Mammary epithelial cell (primary cell): ENCODE measurements around the gene HOXD8.

Experiments used
- CTCF ChIP-seq, 2 donors: IDR thresholded peaks in 1 of 2; conservative IDR thresholded peaks in 1 of 2; 2 replicates each; pipeline ENCODE4 v1.5.1; 2011 to 2012; ENCODE audit warnings: inconsistent platforms in 2 of 2, low read length in 2 of 2, mild to moderate bottlenecking in 2 of 2, control low read depth in 1 of 2, low read depth in 1 of 2; ENCODE audit not compliant: insufficient read depth in 1 of 2; ENCODE audit errors: extremely low read depth in 1 of 2
- EZH2 ChIP-seq: IDR thresholded peaks from 2 replicates; pipeline ENCODE4 v1.6.1; 2012; ENCODE audit warnings: low read length, inconsistent platforms, borderline replicate concordance

- TF ChIP-seq CTCF (conservative IDR thresholded peaks at IDR 0.05 in 1 of 2, IDR thresholded peaks at IDR 0.05 in 1 of 2; ENCODE audit: extremely low read depth in 1 of 2, insufficient read depth in 1 of 2, low read depth in 1 of 2, low read length in 2 of 2) (no peak), EZH2 (no peak)
Measured at GRCh38 chr2:176148751-176149421, 19.4 kb downstream of the HOXD8 start.
